ENCODE data around the gene CCDC107. TPM values are rescaled to one million over a fixed set of nuclear protein-coding genes. Genes with fewer than 3 reads are reported as not detected.

Gene CCDC107
- total RNA-seq (2021) (12.9 and 16.4 TPM in 2 replicates), Bru-seq, nascent RNA (percentile 56 among the genes with signal in this experiment), BruChase-seq, experiment 1, labeled RNA remaining after a 2-hour chase (percentile 56 among the genes with signal in this experiment), BruChase-seq, experiment 2, labeled RNA remaining after a 6-hour chase (percentile 58 among the genes with signal in this experiment)
- long read RNA-seq, transcript CCDC107-206 (5 exons, 1,242 nt): major isoform, 6 of 19 reads
- long read RNA-seq, transcript CCDC107-204 (6 exons, 1,173 nt): minor isoform, 5 of 19 reads
- long read RNA-seq, partial matches to known transcripts: 0 of 19 reads
- long read RNA-seq, other reads (novel, unspliced or antisense): 4 of 19 reads

GRCh38 chr9:35658137-35658967 lies at the start of gene CCDC107:
Gene CCDC107 (plus strand): TSS chr9:35658292. CDS start chr9:35658380, 88 bp downstream.
- intact Hi-C loops (cut with micrococcal nuclease; ENCODE audit: unreplicated experiment): loop anchor here (1.0 to 5.0 kb wide), 4 partner anchors 12 to 541 kb away; partner anchors contain the start of genes ATOSB, CREB3, SPAG8 and TLN1
- CTCF ChIA-PET: interaction anchor here (0.6 to 1.1 kb wide), 2 partner anchors 38 to 344 kb away, joined by 5 to 8 read pairs; no protein-coding TSS in a partner anchor
- peak; percentile 86 for DNase-seq (ENCODE audit: low spot score)
- BruUV-seq (replicated peaks): TSS peak; percentile 69
- Histone ChIP-seq H3K9me3 (ENCODE audit: low read depth, low read length, poor library complexity, severe bottlenecking) (no peaks in the 10 kb centered on the region), H3K27ac (ENCODE audit: low read depth, low read length, poor library complexity, severe bottlenecking) (peak within 1 kb of the TSS; percentile 97), H3K27me3 (replicated peaks; ENCODE audit: insufficient read depth, low read depth, low read length, poor library complexity) (no peaks in the 10 kb centered on the region), H3K4me1 (ENCODE audit: insufficient read depth, low read length, poor library complexity, severe bottlenecking) (peaks cover 15% of the 10 kb centered on the region), H3K36me3 (ENCODE audit: insufficient read depth, low read length, poor library complexity, severe bottlenecking) (peaks cover 32% of the 10 kb centered on the region), H3K4me3 (ENCODE audit: low read depth, low read length, poor library complexity, severe bottlenecking) (peak within 1 kb of the TSS; percentile 74)
- TF ChIP-seq CTCF (conservative IDR thresholded peaks at IDR 0.05; ENCODE audit: low read depth, low read length) (peak; percentile 73), EZH2 (IDR thresholded peaks at IDR 0.05; ENCODE audit: borderline replicate concordance, low read depth, low read length, poor library complexity, severe bottlenecking) (no peak)
- POLR2A ChIA-PET (ENCODE audit: low non-redundant PET): interaction anchor here (0.5 to 0.6 kb wide), 2 partner anchors 12 to 26 kb away, joined by 4 to 5 read pairs; no protein-coding TSS in a partner anchor

GRCh38 chr9:35609001-35609819 lies 48.9 kb upstream of the CCDC107 start:
- H3K27ac ChIP-seq (ENCODE audit: low read depth, low read length, poor library complexity, severe bottlenecking): no peak overlapping the region
- H3K27me3 ChIP-seq (replicated peaks; ENCODE audit: insufficient read depth, low read depth, low read length, poor library complexity): no peaks in the 10 kb centered on the region
- POLR2A ChIA-PET (ENCODE audit: low non-redundant PET): no interaction called here
- no peaks in the 10 kb centered on the region for H3K9me3 ChIP-seq (ENCODE audit: low read depth, low read length, poor library complexity, severe bottlenecking)
- no peaks in the 10 kb centered on the region for H3K4me1 ChIP-seq (ENCODE audit: insufficient read depth, low read length, poor library complexity, severe bottlenecking)
- no peak overlapping the region for H3K4me3 ChIP-seq (ENCODE audit: low read depth, low read length, poor library complexity, severe bottlenecking)
- no TSS peak for BruUV-seq (replicated peaks)
- H3K36me3 ChIP-seq (ENCODE audit: insufficient read depth, low read length, poor library complexity, severe bottlenecking): peaks cover 11% of the 10 kb centered on the region
- TF ChIP-seq EZH2 (IDR thresholded peaks at IDR 0.05; ENCODE audit: borderline replicate concordance, low read depth, low read length, poor library complexity, severe bottlenecking): no peak
- TF ChIP-seq CTCF (conservative IDR thresholded peaks at IDR 0.05; ENCODE audit: low read depth, low read length): no peak
- DNase-seq (ENCODE audit: low spot score): no peak
- intact Hi-C loops (cut with micrococcal nuclease; ENCODE audit: unreplicated experiment): loop anchor here (10.0 kb wide), 1 partner anchor 206 kb away; the partner anchor contains the start of genes HINT2 and SPAG8
- CTCF ChIA-PET: interaction anchor here (1.4 kb wide), 1 partner anchor 20 kb away, joined by 3 read pairs; no protein-coding TSS in a partner anchor

GRCh38 chr9:35609820-35610163 lies 48.3 kb upstream of the CCDC107 start:
- H3K27me3 ChIP-seq (replicated peaks; ENCODE audit: insufficient read depth, low read depth, low read length, poor library complexity): no peaks in the 10 kb centered on the region
- intact Hi-C loops (cut with micrococcal nuclease; ENCODE audit: unreplicated experiment): loop anchor here (10.0 kb wide), 1 partner anchor 205 kb away; the partner anchor contains the start of genes HINT2 and SPAG8
- CTCF ChIA-PET: no interaction called here
- BruUV-seq (replicated peaks): no TSS peak
- H3K27ac ChIP-seq (ENCODE audit: low read depth, low read length, poor library complexity, severe bottlenecking): no peak overlapping the region
- no peak overlapping the region for H3K4me3 ChIP-seq (ENCODE audit: low read depth, low read length, poor library complexity, severe bottlenecking)
- no peaks in the 10 kb centered on the region for H3K4me1 ChIP-seq (ENCODE audit: insufficient read depth, low read length, poor library complexity, severe bottlenecking)
- TF ChIP-seq EZH2 (IDR thresholded peaks at IDR 0.05; ENCODE audit: borderline replicate concordance, low read depth, low read length, poor library complexity, severe bottlenecking): no peak
- TF ChIP-seq CTCF (conservative IDR thresholded peaks at IDR 0.05; ENCODE audit: low read depth, low read length): no peak
- H3K36me3 ChIP-seq (ENCODE audit: insufficient read depth, low read length, poor library complexity, severe bottlenecking): peaks cover 11% of the 10 kb centered on the region
- no peaks in the 10 kb centered on the region for H3K9me3 ChIP-seq (ENCODE audit: low read depth, low read length, poor library complexity, severe bottlenecking)
- no peak for DNase-seq (ENCODE audit: low spot score)
- POLR2A ChIA-PET (ENCODE audit: low non-redundant PET): no interaction called here
